Lower leg skin (tissue), 3 donors: ENCODE data around the gene TMX2.

ENCODE experiments used
- CTCF ChIP-seq, 3 donors: fragments of 450-650 bp; IDR thresholded peaks; one replicate each; pipeline ENCODE4 v1.5.1; 2016; ENCODE audit warnings: antibody characterized with exemption in 3 of 3, mild to moderate bottlenecking in 3 of 3, moderate library complexity in 2 of 3
- POLR2A ChIP-seq, 2 donors: fragments of 450-650 bp; IDR thresholded peaks; one replicate each; pipeline ENCODE4 v1.6.1; 2016 to 2017; ENCODE audit warnings: antibody characterized with exemption in 2 of 2, mild to moderate bottlenecking in 1 of 2, moderate library complexity in 1 of 2

GRCh38 chr11:57732661-57733060 is 20.3 kb downstream of the TMX2 start:
- no peak for TF ChIP-seq CTCF (IDR thresholded peaks at IDR 0.05)
- no peak for TF ChIP-seq POLR2A (IDR thresholded peaks at IDR 0.05)
